Cardiac septum (tissue), 1 donor: ENCODE data around the gene TNFSF15. TPM values are rescaled to one million over a fixed set of nuclear protein-coding genes. Genes with fewer than 3 reads are reported as not detected.

Experiments
- DNase-seq: peaks from one replicate; pipeline ENCODE4 v3.0.0-alpha.2; 2020; ENCODE audit warnings: low spot score
- intact Hi-C: fragments of 100-400 bp; cut with DNase I; formaldehyde crosslinking; loops from one replicate; pipeline ENCODE4 v1.14.0; 2022
- total RNA-seq: library from RNA; stranded (reverse); fragmentation: NEBNext Ultra II Directional; extraction: Animal tissue kit (Norgen Biotek cat#: 25700); gene quantifications from one replicate; pipeline ENCODE4 v1.2.1, GENCODE V29; 2021
- donor health status: DM: no; HTN: no; CAD: no.

Gene TNFSF15
- total RNA-seq, 1 donor from 2014 or later, result 0.03 TPM

- no peak for DNase-seq
- intact Hi-C loops, result no loop called here
Observed at GRCh38 chr9:114826431-114826830, 20.6 kb upstream of the TNFSF15 start.

GRCh38 chr9:114825126-114825795 lies 19.4 kb upstream of the TNFSF15 start:
- DNase-seq, result no peak
- intact Hi-C loops, result no loop called here

GRCh38 chr9:114824110-114824509 lies 18.3 kb upstream of the TNFSF15 start:
- DNase-seq, result no peak
- intact Hi-C loops, result no loop called here

- no peak for DNase-seq
- intact Hi-C loops, result no loop called here
Observed at GRCh38 chr9:114823441-114823840, 17.6 kb upstream of the TNFSF15 start.

- intact Hi-C loops, result no loop called here
- no peak for DNase-seq
Observed at GRCh38 chr9:114822708-114823107, 16.9 kb upstream of the TNFSF15 start.

GRCh38 chr9:114820776-114821501 lies 15.1 kb upstream of the TNFSF15 start:
- no peak for DNase-seq
- intact Hi-C loops, result no loop called here

GRCh38 chr9:114818178-114818577 lies 12.3 kb upstream of the TNFSF15 start:
- intact Hi-C loops, result no loop called here
- DNase-seq, result no peak

- DNase-seq, result no peak
- intact Hi-C loops, result no loop called here
Observed at GRCh38 chr9:114813717-114814418, 8.0 kb upstream of the TNFSF15 start.

GRCh38 chr9:114811966-114812636 lies 6.3 kb upstream of the TNFSF15 start:
- DNase-seq, result no peak
- intact Hi-C loops, result no loop called here

- no peak for DNase-seq
- intact Hi-C loops, result no loop called here
Observed at GRCh38 chr9:114811301-114811700, 5.5 kb upstream of the TNFSF15 start.

- intact Hi-C loops, result no loop called here
Observed at GRCh38 chr9:114810614-114811013, 4.8 kb upstream of the TNFSF15 start.

GRCh38 chr9:114806526-114806900 lies 674 bp upstream of the TNFSF15 start:
- no peak for DNase-seq
- intact Hi-C loops, result no loop called here

More at GRCh38 chr9:114810614-114811013, 4.8 kb upstream of the TNFSF15 start:
- no peak for DNase-seq

- no peak for DNase-seq
- intact Hi-C loops, result no loop called here
Observed at GRCh38 chr9:114804505-114804904, 1.3 kb downstream of the TNFSF15 start.

GRCh38 chr9:114803479-114804265 lies 2.2 kb downstream of the TNFSF15 start:
- DNase-seq, result no peak
- intact Hi-C loops, result no loop called here

GRCh38 chr9:114799925-114800324 lies 5.9 kb downstream of the TNFSF15 start:
- intact Hi-C loops, result no loop called here
- DNase-seq, result no peak

- DNase-seq, result no peak
- intact Hi-C loops, result no loop called here
Observed at GRCh38 chr9:114799441-114799840, 6.4 kb downstream of the TNFSF15 start.

- no peak for DNase-seq
- intact Hi-C loops, result no loop called here
Observed at GRCh38 chr9:114798780-114799427, 6.9 kb downstream of the TNFSF15 start.

- intact Hi-C loops, result no loop called here
- DNase-seq, result no peak
Observed at GRCh38 chr9:114798101-114798500, 7.7 kb downstream of the TNFSF15 start.

GRCh38 chr9:114792396-114792795 lies 13.4 kb downstream of the TNFSF15 start:
- intact Hi-C loops, result no loop called here
- DNase-seq, result no peak
